HEK293 (cell line): ENCODE results near the gene KLHL29.

ENCODE experiments used
- CTCF ChIA-PET: fragments of 350-600 bp; formaldehyde crosslinking; extraction: SDS; loops from one replicate; lab custom pipeline; 2021; ENCODE audit warnings: antibody characterized with exemption; lab: Yijun Ruan, JAX
- POLR2A ChIA-PET: fragments of 300-600 bp; formaldehyde crosslinking; extraction: SDS; loops from one replicate; lab custom pipeline; 2020; ENCODE audit warnings: antibody characterized with exemption, inconsistent platforms; lab: Yijun Ruan, JAX
- H3K27ac ChIP-seq: fragments of 200-500 bp; sonication (Bioruptor generic); 2 replicates; pipeline ENCODE4 v1.5.1; 2014; ENCODE audit warnings: low read depth, low read length, control low read depth, inconsistent platforms; ENCODE audit errors: extremely low read depth
- H3K36me3 ChIP-seq, 2 experiments: fragments of 200-500 bp in 1 of 2; sonication (Bioruptor generic) in 1 of 2; 1 replicate in 1 of 2; 2 replicates in 1 of 2; pipeline ENCODE4 v1.5.1; 2014 to 2017; ENCODE audit warnings: inconsistent platforms in 2 of 2, low read length in 2 of 2; ENCODE audit not compliant: control insufficient read depth in 2 of 2, insufficient read depth in 1 of 2
- H3K4me1 ChIP-seq: fragments of 200-500 bp; sonication (Bioruptor generic); 2 replicates; pipeline ENCODE4 v1.5.1; 2014; ENCODE audit warnings: mild to moderate bottlenecking, low read length, inconsistent platforms; ENCODE audit not compliant: control insufficient read depth, insufficient read depth
- H3K4me3 ChIP-seq: 2 replicates; pipeline ENCODE4 v1.5.1; 2011; ENCODE audit warnings: low read depth, mild to moderate bottlenecking, control low read depth, low read length, moderate library complexity
- H3K9me3 ChIP-seq: fragments of 200-500 bp; sonication (Bioruptor generic); 2 replicates; pipeline ENCODE4 v1.5.1; 2014; ENCODE audit warnings: low read depth, low read length, inconsistent platforms; ENCODE audit not compliant: control insufficient read depth, insufficient read depth
- GLI4 ChIP-seq: fragments of 450-650 bp; formaldehyde crosslinking; IDR thresholded peaks from 2 replicates; pipeline ENCODE4 v1.5.1; 2016; ENCODE audit warnings: missing biosample characterization, missing genetic modification characterization
- HOXA7 ChIP-seq: sonication (generic); formaldehyde crosslinking; IDR thresholded peaks from 2 replicates; pipeline ENCODE4 v1.8.1; 2022; ENCODE audit warnings: missing genetic modification reagents, borderline replicate concordance
- HOXD13 ChIP-seq: sonication (generic); formaldehyde crosslinking; IDR thresholded peaks from 2 replicates; pipeline ENCODE4 v1.8.0; 2022; ENCODE audit warnings: missing genetic modification reagents, borderline replicate concordance
- KLF1 ChIP-seq: fragments of 450-650 bp; formaldehyde crosslinking; IDR thresholded peaks from 2 replicates; pipeline ENCODE4 v1.5.1; 2016; ENCODE audit warnings: missing biosample characterization, missing genetic modification characterization
- KLF7 ChIP-seq: fragments of 450-650 bp; formaldehyde crosslinking; IDR thresholded peaks from 2 replicates; pipeline ENCODE4 v1.5.1; 2016; ENCODE audit warnings: missing biosample characterization, missing genetic modification characterization, borderline replicate concordance
- SCRT1 ChIP-seq: fragments of 450-650 bp; formaldehyde crosslinking; IDR thresholded peaks from 2 replicates; pipeline ENCODE4 v1.5.1; 2016; ENCODE audit warnings: missing biosample characterization, missing genetic modification characterization, borderline replicate concordance
- SP7 ChIP-seq: fragments of 450-650 bp; formaldehyde crosslinking; IDR thresholded peaks from 2 replicates; pipeline ENCODE4 v1.5.1; 2016; ENCODE audit warnings: missing biosample characterization, missing genetic modification characterization
- YY1 ChIP-seq: fragments of 450-650 bp; formaldehyde crosslinking; IDR thresholded peaks from 2 replicates; pipeline ENCODE4 v1.5.1; 2018; ENCODE audit warnings: missing biosample characterization, missing genetic modification characterization
- ZNF121 ChIP-seq: fragments of 450-650 bp; formaldehyde crosslinking; IDR thresholded peaks from 2 replicates; pipeline ENCODE4 v1.5.1; 2016; ENCODE audit warnings: missing biosample characterization, missing genetic modification characterization
- ZNF19 ChIP-seq: fragments of 450-650 bp; formaldehyde crosslinking; IDR thresholded peaks from 2 replicates; pipeline ENCODE4; 2016; ENCODE audit warnings: missing biosample characterization, missing genetic modification characterization, low read depth
- ZNF214 ChIP-seq: fragments of 450-650 bp; formaldehyde crosslinking; IDR thresholded peaks from 2 replicates; pipeline ENCODE4 v1.5.1; 2017; ENCODE audit warnings: missing biosample characterization, mild to moderate bottlenecking, missing genetic modification characterization, borderline replicate concordance
- ZNF274 ChIP-seq, 2 experiments: fragments of 200-500 bp in 1 of 2; fragments of 450-650 bp in 1 of 2; sonication (Bioruptor generic) in 1 of 2; formaldehyde crosslinking in 1 of 2; IDR thresholded peaks; 2 replicates each; pipeline versions ENCODE4 v1.5.1 to v1.6.1; 2014 to 2016; ENCODE audit warnings: borderline replicate concordance in 1 of 2, inconsistent platforms in 1 of 2, low read length in 1 of 2, missing biosample characterization in 1 of 2, missing genetic modification characterization in 1 of 2
- ZNF341 ChIP-seq: fragments of 450-650 bp; formaldehyde crosslinking; IDR thresholded peaks from 2 replicates; pipeline ENCODE4; 2016; ENCODE audit warnings: low read depth, missing biosample characterization, missing genetic modification characterization
- ZNF362 ChIP-seq: fragments of 450-650 bp; formaldehyde crosslinking; IDR thresholded peaks from 2 replicates; pipeline ENCODE4 v1.5.1; 2016; ENCODE audit warnings: missing biosample characterization, missing genetic modification characterization
- ZNF639 ChIP-seq: fragments of 450-650 bp; formaldehyde crosslinking; IDR thresholded peaks from 2 replicates; pipeline ENCODE4 v1.5.1; 2016; ENCODE audit warnings: missing biosample characterization, missing genetic modification characterization
- ZNF654 ChIP-seq: fragments of 450-650 bp; formaldehyde crosslinking; IDR thresholded peaks from 2 replicates; pipeline ENCODE4 v1.5.1; 2016; ENCODE audit warnings: low read depth, missing biosample characterization, missing genetic modification characterization
- ZNF670 ChIP-seq: fragments of 450-650 bp; formaldehyde crosslinking; IDR thresholded peaks from 2 replicates; pipeline ENCODE4 v1.5.1; 2016; ENCODE audit warnings: missing biosample characterization, missing genetic modification characterization, low read depth
- ZNF707 ChIP-seq: fragments of 450-650 bp; formaldehyde crosslinking; IDR thresholded peaks from 2 replicates; pipeline ENCODE4 v1.5.1; 2016; ENCODE audit warnings: missing biosample characterization, missing genetic modification characterization
- ZNF830 ChIP-seq: fragments of 450-650 bp; IDR thresholded peaks from 2 replicates; pipeline ENCODE4 v1.5.0; 2018; ENCODE audit warnings: missing biosample characterization, missing genetic modification characterization, low read depth, mild to moderate bottlenecking, moderate library complexity
- TF ChIP-seq, protein P1 (sequence below): fragments of 450-650 bp; formaldehyde crosslinking; IDR thresholded peaks from 2 replicates; pipeline ENCODE4 v1.5.1; 2016; ENCODE audit warnings: missing biosample characterization, missing genetic modification characterization
- TF ChIP-seq, protein P2 (sequence below): fragments of 450-650 bp; formaldehyde crosslinking; IDR thresholded peaks from 2 replicates; pipeline ENCODE4 v1.5.1; 2017; ENCODE audit warnings: missing biosample characterization, missing genetic modification characterization
- TF ChIP-seq, protein P3 (sequence below): fragments of 450-650 bp; formaldehyde crosslinking; IDR thresholded peaks from 2 replicates; pipeline ENCODE4 v1.5.1; 2017; ENCODE audit warnings: missing biosample characterization, missing genetic modification characterization

KLHL29 gene

DNA sequence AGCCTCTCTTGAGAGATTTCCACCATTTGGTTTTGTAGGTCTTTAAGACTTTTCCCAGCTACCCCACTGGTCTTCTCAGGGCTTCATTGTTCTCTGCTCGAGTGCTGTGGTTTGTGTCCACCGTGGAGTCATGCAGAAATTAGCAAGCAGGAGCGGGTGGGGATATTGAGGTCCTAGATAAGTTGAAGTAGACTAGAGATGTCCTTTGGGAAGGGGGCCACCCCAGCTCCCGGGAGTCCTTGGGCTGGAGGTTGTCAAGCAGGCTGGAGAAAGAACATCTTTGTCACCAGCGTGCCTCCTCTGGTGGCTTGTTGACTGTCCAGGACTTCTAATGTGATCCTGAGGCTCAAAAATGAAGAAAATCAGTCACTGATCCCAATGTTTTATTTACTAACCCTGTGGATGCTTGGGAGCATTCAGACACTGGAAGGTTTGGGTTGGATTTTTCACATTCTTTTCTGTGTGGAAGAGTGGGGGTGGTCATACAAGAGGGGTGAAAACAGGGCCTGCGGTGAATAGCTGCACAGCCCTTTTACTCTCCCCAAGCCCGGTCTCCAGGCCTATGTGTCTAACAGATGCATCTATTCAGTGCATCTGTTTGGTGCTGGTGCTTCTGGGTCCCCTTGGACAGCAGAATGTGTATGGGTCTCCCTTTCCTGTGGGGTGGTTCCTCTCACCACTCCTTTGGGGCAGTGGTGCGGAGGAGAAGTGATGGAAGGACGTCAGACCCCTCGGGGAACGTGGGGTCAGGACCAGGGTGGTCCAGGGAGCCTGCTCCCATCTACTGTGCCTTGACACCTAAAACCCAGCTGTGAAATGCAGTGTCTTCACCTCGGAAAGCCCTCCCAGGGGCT lies 208.1 kb downstream of the KLHL29 start:
- POLR2A ChIA-PET = no interaction called here
- CTCF ChIA-PET = interaction anchor here (0.6 kb wide), 2 partner anchors 211 to 231 kb away, joined by 3 to 4 read pairs; no protein-coding TSS in a partner anchor

GRCh38 chr2:23593752-23594459 lies 208.9 kb downstream of the KLHL29 start:
- ChIA-PET CTCF (interaction anchor here (0.6 kb wide), 1 partner anchor 210 kb away, joined by 3 read pairs; no protein-coding TSS in a partner anchor), POLR2A (no interaction called here)
- Histone ChIP-seq H3K4me1 (no peaks in the 10 kb centered on the region), H3K9me3 (no peaks in the 10 kb centered on the region), H3K36me3 (no peaks in the 10 kb centered on the region), H3K27ac (no peak overlapping the region), H3K4me3 (no peak overlapping the region)
- no peak for TF ChIP-seq ZNF341 (tag by site-specific recombination)
- TF ChIP-seq KLF7 (tag by site-specific recombination) = no peak
- TF ChIP-seq SP7 (tag by site-specific recombination) = peak; percentile 72

More for the DNA sequence above, 208.1 kb downstream of the KLHL29 start:
- H3K27ac ChIP-seq = no peak overlapping the region
- H3K9me3 ChIP-seq = no peaks in the 10 kb centered on the region
- no peak for TF ChIP-seq ZNF654
- TF ChIP-seq ZNF121 (tag by site-specific recombination) = no peak
- no peak for TF ChIP-seq SCRT1 (tag by site-specific recombination)
- no peak for TF ChIP-seq KLF1
- TF ChIP-seq ZNF639 (tag by site-specific recombination) = no peak
- no peak for TF ChIP-seq YY1 (tag by site-specific recombination)
- TF ChIP-seq GLI4 = no peak
- no peak for TF ChIP-seq ZNF707
- no peaks in the 10 kb centered on the region for H3K4me1 ChIP-seq
- H3K36me3 ChIP-seq = no peaks in the 10 kb centered on the region
- no peak overlapping the region for H3K4me3 ChIP-seq

DNA sequence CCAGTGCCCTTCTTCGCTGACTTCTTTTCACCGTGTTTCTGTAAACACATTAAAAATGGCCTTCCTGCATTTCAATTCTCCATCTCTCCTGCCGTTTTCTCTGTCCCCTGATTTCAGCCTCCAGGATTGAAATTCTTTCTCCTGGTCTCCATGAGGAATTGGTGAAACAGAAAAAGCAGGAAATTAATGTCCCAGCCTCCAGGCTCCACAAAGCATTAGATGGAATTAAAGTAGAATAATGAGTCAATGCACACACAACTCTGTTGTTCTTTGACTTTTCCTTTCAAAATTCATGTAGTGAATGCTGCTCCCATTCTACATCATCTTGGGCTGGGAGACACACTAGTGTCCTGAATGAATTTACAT lies 209.5 kb downstream of the KLHL29 start:
- CTCF ChIA-PET = interaction anchor here (1.4 kb wide), 1 partner anchor 10 kb away, joined by 3 read pairs; no protein-coding TSS in a partner anchor
- POLR2A ChIA-PET = no interaction called here
- no peaks in the 10 kb centered on the region for H3K4me1 ChIP-seq
- H3K36me3 ChIP-seq = no peaks in the 10 kb centered on the region
- H3K4me3 ChIP-seq = no peak overlapping the region
- H3K9me3 ChIP-seq = no peaks in the 10 kb centered on the region
- TF ChIP-seq, protein P1, sequence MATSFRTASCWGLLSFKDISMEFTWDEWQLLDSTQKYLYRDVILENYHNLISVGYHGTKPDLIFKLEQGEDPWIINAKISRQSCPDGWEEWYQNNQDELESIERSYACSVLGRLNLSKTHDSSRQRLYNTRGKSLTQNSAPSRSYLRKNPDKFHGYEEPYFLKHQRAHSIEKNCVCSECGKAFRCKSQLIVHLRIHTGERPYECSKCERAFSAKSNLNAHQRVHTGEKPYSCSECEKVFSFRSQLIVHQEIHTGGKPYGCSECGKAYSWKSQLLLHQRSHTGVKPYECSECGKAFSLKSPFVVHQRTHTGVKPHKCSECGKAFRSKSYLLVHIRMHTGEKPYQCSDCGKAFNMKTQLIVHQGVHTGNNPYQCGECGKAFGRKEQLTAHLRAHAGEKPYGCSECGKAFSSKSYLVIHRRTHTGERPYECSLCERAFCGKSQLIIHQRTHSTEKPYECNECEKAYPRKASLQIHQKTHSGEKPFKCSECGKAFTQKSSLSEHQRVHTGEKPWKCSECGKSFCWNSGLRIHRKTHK (tag by site-specific recombination) = no peak
- TF ChIP-seq ZNF670 (tag by site-specific recombination) (no peak), ZNF274 (IDR thresholded peaks at IDR 0.05; ENCODE audit: low read length) (no peak), ZNF274 (tag by site-specific recombination; IDR thresholded peaks at IDR 0.05; ENCODE audit: borderline replicate concordance) (no peak), HOXA7 (CRISPR knock-in tag) (no peak), ZNF19 (tag by site-specific recombination) (no peak), ZNF214 (tag by site-specific recombination) (no peak), ZNF830 (no peak), HOXD13 (CRISPR knock-in tag) (no peak), ZNF362 (no peak)
- TF ChIP-seq, protein P2, sequence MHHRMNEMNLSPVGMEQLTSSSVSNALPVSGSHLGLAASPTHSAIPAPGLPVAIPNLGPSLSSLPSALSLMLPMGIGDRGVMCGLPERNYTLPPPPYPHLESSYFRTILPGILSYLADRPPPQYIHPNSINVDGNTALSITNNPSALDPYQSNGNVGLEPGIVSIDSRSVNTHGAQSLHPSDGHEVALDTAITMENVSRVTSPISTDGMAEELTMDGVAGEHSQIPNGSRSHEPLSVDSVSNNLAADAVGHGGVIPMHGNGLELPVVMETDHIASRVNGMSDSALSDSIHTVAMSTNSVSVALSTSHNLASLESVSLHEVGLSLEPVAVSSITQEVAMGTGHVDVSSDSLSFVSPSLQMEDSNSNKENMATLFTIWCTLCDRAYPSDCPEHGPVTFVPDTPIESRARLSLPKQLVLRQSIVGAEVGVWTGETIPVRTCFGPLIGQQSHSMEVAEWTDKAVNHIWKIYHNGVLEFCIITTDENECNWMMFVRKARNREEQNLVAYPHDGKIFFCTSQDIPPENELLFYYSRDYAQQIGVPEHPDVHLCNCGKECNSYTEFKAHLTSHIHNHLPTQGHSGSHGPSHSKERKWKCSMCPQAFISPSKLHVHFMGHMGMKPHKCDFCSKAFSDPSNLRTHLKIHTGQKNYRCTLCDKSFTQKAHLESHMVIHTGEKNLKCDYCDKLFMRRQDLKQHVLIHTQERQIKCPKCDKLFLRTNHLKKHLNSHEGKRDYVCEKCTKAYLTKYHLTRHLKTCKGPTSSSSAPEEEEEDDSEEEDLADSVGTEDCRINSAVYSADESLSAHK (tag by site-specific recombination) = no peak
- TF ChIP-seq, protein P3, sequence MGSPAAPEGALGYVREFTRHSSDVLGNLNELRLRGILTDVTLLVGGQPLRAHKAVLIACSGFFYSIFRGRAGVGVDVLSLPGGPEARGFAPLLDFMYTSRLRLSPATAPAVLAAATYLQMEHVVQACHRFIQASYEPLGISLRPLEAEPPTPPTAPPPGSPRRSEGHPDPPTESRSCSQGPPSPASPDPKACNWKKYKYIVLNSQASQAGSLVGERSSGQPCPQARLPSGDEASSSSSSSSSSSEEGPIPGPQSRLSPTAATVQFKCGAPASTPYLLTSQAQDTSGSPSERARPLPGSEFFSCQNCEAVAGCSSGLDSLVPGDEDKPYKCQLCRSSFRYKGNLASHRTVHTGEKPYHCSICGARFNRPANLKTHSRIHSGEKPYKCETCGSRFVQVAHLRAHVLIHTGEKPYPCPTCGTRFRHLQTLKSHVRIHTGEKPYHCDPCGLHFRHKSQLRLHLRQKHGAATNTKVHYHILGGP (tag by site-specific recombination) = no peak
- TF ChIP-seq, all 188 proteins: peak for 0
- H3K27ac ChIP-seq = no peak overlapping the region
